ENCODE data around the gene CLRN3. TPM values are rescaled to one million over a fixed set of nuclear protein-coding genes. Genes with fewer than 3 reads are reported as not detected.

CLRN3 gene
- total RNA-seq, 2 donors from 2014 or later, result 76.8 to 110 TPM

- no peak for TF ChIP-seq CTCF (IDR thresholded peaks at IDR 0.05)
- H3K27ac ChIP-seq, result peak overlapping the region; percentile 28
- intact Hi-C loops (cut with DNase I), result no loop called here
- H3K9ac ChIP-seq (ENCODE audit: low read depth in 2 of 2, low read length in 2 of 2), result no peak overlapping the region
- H3K4me3 ChIP-seq, result no peak overlapping the region
- peaks cover 8% of the 10 kb centered on the region for H3K4me1 ChIP-seq
- H3K36me3 ChIP-seq, result no peaks in the 10 kb centered on the region
- H3K9me3 ChIP-seq, result no peaks in the 10 kb centered on the region
- DNase-seq, result no peak
- H3K27me3 ChIP-seq, result no peaks in the 10 kb centered on the region
Observed at GRCh38 chr10:127904311-127905000, 11.7 kb upstream of the CLRN3 start.

- Histone ChIP-seq H3K27me3 (no peaks in the 10 kb centered on the region), H3K9ac (ENCODE audit: low read depth in 2 of 2, low read length in 2 of 2) (no peak overlapping the region), H3K9me3 (no peaks in the 10 kb centered on the region), H3K4me3 (no peak overlapping the region), H3K27ac (peak overlapping the region; percentile 17), H3K4me1 (peaks cover 8% of the 10 kb centered on the region), H3K36me3 (no peaks in the 10 kb centered on the region)
- peak; percentile 73 for DNase-seq
- TF ChIP-seq CTCF (IDR thresholded peaks at IDR 0.05), result no peak
- intact Hi-C loops (cut with DNase I), result no loop called here
Observed at GRCh38 chr10:127903789-127904188, 11.0 kb upstream of the CLRN3 start.

- Histone ChIP-seq H3K9me3 (no peaks in the 10 kb centered on the region), H3K4me1 (no peaks in the 10 kb centered on the region), H3K4me3 (no peak overlapping the region), H3K27me3 (no peaks in the 10 kb centered on the region), H3K9ac (ENCODE audit: low read depth in 2 of 2, low read length in 2 of 2) (peak overlapping the region in 1 of 2 donors; percentile 6), H3K36me3 (no peaks in the 10 kb centered on the region), H3K27ac (peak overlapping the region; percentile 68)
- intact Hi-C loops (cut with DNase I), result no loop called here
- DNase-seq, result peak; percentile 29
- TF ChIP-seq CTCF (IDR thresholded peaks at IDR 0.05), result no peak
Observed at GRCh38 chr10:127899766-127900387, 7.1 kb upstream of the CLRN3 start.

GRCh38 chr10:127897177-127897576 lies 4.4 kb upstream of the CLRN3 start:
- no peak for DNase-seq
- Histone ChIP-seq H3K4me3 (no peak overlapping the region), H3K27ac (no peak overlapping the region), H3K36me3 (no peaks in the 10 kb centered on the region), H3K4me1 (no peaks in the 10 kb centered on the region), H3K27me3 (no peaks in the 10 kb centered on the region), H3K9ac (ENCODE audit: low read depth in 2 of 2, low read length in 2 of 2) (no peak overlapping the region), H3K9me3 (no peaks in the 10 kb centered on the region)
- TF ChIP-seq CTCF (IDR thresholded peaks at IDR 0.05), result no peak
- intact Hi-C loops (cut with DNase I), result no loop called here

- Histone ChIP-seq H3K9ac (ENCODE audit: low read depth in 2 of 2, low read length in 2 of 2) (no peak overlapping the region), H3K4me1 (no peaks in the 10 kb centered on the region), H3K4me3 (no peak overlapping the region), H3K27ac (no peak overlapping the region), H3K9me3 (no peaks in the 10 kb centered on the region), H3K36me3 (no peaks in the 10 kb centered on the region), H3K27me3 (no peaks in the 10 kb centered on the region)
- intact Hi-C loops (cut with DNase I), result no loop called here
- no peak for DNase-seq
- no peak for TF ChIP-seq CTCF (IDR thresholded peaks at IDR 0.05)
Observed at GRCh38 chr10:127896590-127896989, 3.8 kb upstream of the CLRN3 start.
